GM12878 (cell line): ENCODE data around the gene OTUB2. TPM values are rescaled to one million over a fixed set of nuclear protein-coding genes. Genes with fewer than 3 reads are reported as not detected.

ENCODE experiments used
- ATAC-seq: fragments of 200-7000 bp; cut with Tn5 transposase; 3 replicates; pipeline ENCODE4 v1.9.1; 2020; ENCODE audit warnings: mild to moderate bottlenecking, moderate library complexity
- BruUV-seq: library from RNA; stranded (reverse); fragments of 400-500 nt; replicated peaks from 2 replicates; lab custom pipeline; 2021; lab: Mats Ljungman, UMichigan
- CTCF ChIA-PET: fragments of 300-600 bp; sonication (Branson Sonifier 250); formaldehyde crosslinking; extraction: SDS; loops from one replicate; lab custom pipeline; 2021; ENCODE audit warnings: inconsistent platforms; lab: Yijun Ruan, JAX
- POLR2A ChIA-PET: fragments of 350-600 bp; formaldehyde crosslinking; extraction: SDS; loops from one replicate; lab custom pipeline; 2021; ENCODE audit warnings: inconsistent platforms; lab: Charles Lee
- RAD21 ChIA-PET: fragments of 300-600 bp; sonication (Branson Sonifier 250); formaldehyde crosslinking; loops from one replicate; lab custom pipeline; 2023; ENCODE audit warnings: antibody characterized with exemption; ENCODE audit not compliant: unreplicated experiment; lab: Charles Lee
- SMC1A ChIA-PET: fragments of 300-600 bp; sonication (Branson Sonifier 250); formaldehyde crosslinking; loops from one replicate; lab custom pipeline; 2023; ENCODE audit not compliant: unreplicated experiment, uncharacterized antibody; lab: Charles Lee
- DNase-seq: peaks from one replicate; pipeline ENCODE4 v3.0.0-alpha.2; 2011; ENCODE audit warnings: low read depth, low spot score
- FAIRE-seq: peaks from 3 replicates; lab custom pipeline; 2011; peaks lifted over from hg19 to GRCh38; lab: Jason Lieb, UNC
- H2AFZ ChIP-seq: 2 replicates; pipeline ENCODE4 v1.6.0; 2011; ENCODE audit warnings: low read depth, low read length, control low read depth; ENCODE audit not compliant: control insufficient read depth
- H3K27ac ChIP-seq: 2 replicates; pipeline ENCODE4 v1.5.1; 2011; ENCODE audit warnings: control low read depth; ENCODE audit not compliant: control insufficient read depth, insufficient read depth
- H3K27me3 ChIP-seq, 2 experiments: replicated peaks in 1 of 2; 2 replicates each; pipeline versions ENCODE4 v1.6.0 to v1.6.1; 2011; ENCODE audit warnings: low read length in 1 of 2; ENCODE audit not compliant: control insufficient read depth in 2 of 2, insufficient read depth in 2 of 2
- H3K36me3 ChIP-seq, 2 experiments: 2 replicates each; pipeline ENCODE4 v1.5.1; 2011; ENCODE audit warnings: low read length in 1 of 2; ENCODE audit not compliant: control insufficient read depth in 2 of 2, insufficient read depth in 2 of 2
- H3K4me1 ChIP-seq: 2 replicates; pipeline ENCODE4 v1.6.1; 2011; ENCODE audit warnings: mild to moderate bottlenecking, low read length, moderate library complexity, mixed read lengths; ENCODE audit not compliant: control insufficient read depth, insufficient read depth
- H3K4me2 ChIP-seq: 2 replicates; pipeline ENCODE4 v1.6.0; 2011; ENCODE audit warnings: control low read depth; ENCODE audit not compliant: control insufficient read depth, insufficient read depth
- H3K4me3 ChIP-seq: fragments of 200-600 bp; sonication (generic); 2 replicates; pipeline ENCODE4 v1.5.1; 2016
- H3K79me2 ChIP-seq: 2 replicates; pipeline ENCODE4 v1.6.0; 2011; ENCODE audit warnings: low read length; ENCODE audit not compliant: control insufficient read depth, insufficient read depth
- H3K9ac ChIP-seq: 2 replicates; pipeline ENCODE4 v1.8.0; 2011; ENCODE audit warnings: low read length, control low read depth, mixed read lengths; ENCODE audit not compliant: control insufficient read depth, insufficient read depth
- H3K9me3 ChIP-seq: replicated peaks from 3 replicates; pipeline ENCODE4 v1.5.1; 2011; ENCODE audit warnings: mild to moderate bottlenecking, low read length; ENCODE audit not compliant: control insufficient read depth, insufficient read depth
- H4K20me1 ChIP-seq: 2 replicates; pipeline ENCODE4 v1.6.0; 2011; ENCODE audit not compliant: control insufficient read depth, insufficient read depth
- ETV6 ChIP-seq, 2 experiments: fragments of 450-650 bp in 1 of 2; IDR thresholded peaks in 1 of 2; conservative IDR thresholded peaks in 1 of 2; 2 replicates each; pipeline ENCODE4 v1.6.1; 2014; ENCODE audit warnings: antibody characterized with exemption in 1 of 2, borderline replicate concordance in 1 of 2, low read depth in 1 of 2, mild to moderate bottlenecking in 1 of 2, moderate library complexity in 1 of 2
- IRF3 ChIP-seq: fragments of 450-650 bp; IDR thresholded peaks from 2 replicates; pipeline ENCODE4 v1.6.1; 2014; ENCODE audit warnings: mild to moderate bottlenecking
- NR2F1 ChIP-seq: fragments of 450-650 bp; conservative IDR thresholded peaks from 2 replicates; pipeline ENCODE4 v1.6.1; 2017; ENCODE audit warnings: mild to moderate bottlenecking
- RBBP5 ChIP-seq: fragments of 200-600 bp; sonication (generic); conservative IDR thresholded peaks from 2 replicates; pipeline ENCODE4 v1.6.1; 2016
- TCF3 ChIP-seq: IDR thresholded peaks from 2 replicates; pipeline ENCODE4 v1.6.1; 2012; ENCODE audit warnings: low read depth, mild to moderate bottlenecking, low read length, borderline replicate concordance; ENCODE audit not compliant: insufficient read depth
- USF1 ChIP-seq: IDR thresholded peaks from 2 replicates; pipeline ENCODE4 v1.6.1; 2011; ENCODE audit warnings: borderline replicate concordance, low read depth, mild to moderate bottlenecking, moderate library complexity, mixed read lengths, low read length; ENCODE audit not compliant: insufficient read depth; ENCODE audit errors: extremely low read length
- ZNF217 ChIP-seq: fragments of 450-650 bp; IDR thresholded peaks from 2 replicates; pipeline ENCODE4 v1.6.1; 2017; ENCODE audit warnings: antibody characterized with exemption, mild to moderate bottlenecking
- ZNF687 ChIP-seq: fragments of 450-650 bp; IDR thresholded peaks from 2 replicates; pipeline ENCODE4 v1.6.1; 2017; ENCODE audit warnings: mild to moderate bottlenecking, moderate library complexity
- WGBS: methylation state at CpG from one replicate; pipeline ENCODE4 v1.1.6; 2016; ENCODE audit warnings: low lambda C conversion rate; ENCODE audit not compliant: insufficient replicate concordance, insufficient coverage; ENCODE audit errors: missing lambda C conversion rate; 5-methylcytosine and 5-hydroxymethylcytosine counted together
- in situ Hi-C: fragments of 300-500 bp; cut with MboI; formaldehyde crosslinking; loops from 9 replicates; pipeline ENCODE4 v1.14.3; 2018; ENCODE audit warnings: mixed read lengths
- intact Hi-C: fragments of 100-400 bp; cut with micrococcal nuclease; formaldehyde crosslinking; loops from one replicate; pipeline ENCODE4 v1.14.2; 2022; ENCODE audit not compliant: unreplicated experiment
- polyA plus RNA-seq, 11 experiments: library from polyadenylated mRNA; depleted of rRNA in 4 of 11; unstranded in 6 of 11; stranded (reverse) in 5 of 11; fragments of >200 nt; fragmentation: Nextera tagmentation in 4 of 11; fragmentation: Illumina TruSeq in 1 of 11; extraction: Ambion mirVana in 4 of 11; extraction: Trizol in 1 of 11; gene quantifications; 1 replicate in 1 of 11; 2 replicates in 10 of 11; pipeline versions ENCODE4 v1.2.1 to v1.2.3, GENCODE V29; 2011 to 2016; ENCODE audit warnings: inconsistent platforms in 2 of 11, missing spikeins in 2 of 11, low read depth in 1 of 11
- total RNA-seq, 4 experiments: library from RNA; depleted of rRNA in 3 of 4; stranded (reverse); fragments of >200 nt in 3 of 4; fragmentation: Illumina TruSeq in 1 of 4; extraction: Trizol in 1 of 4; gene quantifications; 2 replicates each; pipeline versions ENCODE4 v1.2.1 to v1.2.3, GENCODE V29; 2013 to 2021
- TF ChIP-seq, protein P1 (sequence below): IDR thresholded peaks from 2 replicates; pipeline ENCODE4 v1.6.1; 2012; ENCODE audit warnings: improper control_type of control experiment, low read depth, low read length; ENCODE audit not compliant: insufficient replicate concordance

Gene OTUB2
- total and polyA plus RNA-seq, 10 of the 15 experiments (the other 5 are each of a cell fraction or from before 2014, with no cell fraction given) = 0.05 to 0.82 (median 0.43) TPM

GRCh38 chr14:94021416-94022157 lies 4.6 kb upstream of the OTUB2 start:
- 52% methylated on average over 10 of the region's 10 CpGs for WGBS
- TF ChIP-seq NR2F1 (0 out of 2 replicates have a peak, but pooled peaks have one; percentile 30), RBBP5 (no peak), USF1 (no peak), ZNF217 (no peak), TCF3 (no peak), ETV6 (conservative IDR thresholded peaks at IDR 0.05 in 1 of 2, IDR thresholded peaks at IDR 0.05 in 1 of 2; ENCODE audit: borderline replicate concordance in 1 of 2, low read depth in 1 of 2) (no peak), IRF3 (no peak), ZNF687 (no peak)
- TF ChIP-seq, protein P1, sequence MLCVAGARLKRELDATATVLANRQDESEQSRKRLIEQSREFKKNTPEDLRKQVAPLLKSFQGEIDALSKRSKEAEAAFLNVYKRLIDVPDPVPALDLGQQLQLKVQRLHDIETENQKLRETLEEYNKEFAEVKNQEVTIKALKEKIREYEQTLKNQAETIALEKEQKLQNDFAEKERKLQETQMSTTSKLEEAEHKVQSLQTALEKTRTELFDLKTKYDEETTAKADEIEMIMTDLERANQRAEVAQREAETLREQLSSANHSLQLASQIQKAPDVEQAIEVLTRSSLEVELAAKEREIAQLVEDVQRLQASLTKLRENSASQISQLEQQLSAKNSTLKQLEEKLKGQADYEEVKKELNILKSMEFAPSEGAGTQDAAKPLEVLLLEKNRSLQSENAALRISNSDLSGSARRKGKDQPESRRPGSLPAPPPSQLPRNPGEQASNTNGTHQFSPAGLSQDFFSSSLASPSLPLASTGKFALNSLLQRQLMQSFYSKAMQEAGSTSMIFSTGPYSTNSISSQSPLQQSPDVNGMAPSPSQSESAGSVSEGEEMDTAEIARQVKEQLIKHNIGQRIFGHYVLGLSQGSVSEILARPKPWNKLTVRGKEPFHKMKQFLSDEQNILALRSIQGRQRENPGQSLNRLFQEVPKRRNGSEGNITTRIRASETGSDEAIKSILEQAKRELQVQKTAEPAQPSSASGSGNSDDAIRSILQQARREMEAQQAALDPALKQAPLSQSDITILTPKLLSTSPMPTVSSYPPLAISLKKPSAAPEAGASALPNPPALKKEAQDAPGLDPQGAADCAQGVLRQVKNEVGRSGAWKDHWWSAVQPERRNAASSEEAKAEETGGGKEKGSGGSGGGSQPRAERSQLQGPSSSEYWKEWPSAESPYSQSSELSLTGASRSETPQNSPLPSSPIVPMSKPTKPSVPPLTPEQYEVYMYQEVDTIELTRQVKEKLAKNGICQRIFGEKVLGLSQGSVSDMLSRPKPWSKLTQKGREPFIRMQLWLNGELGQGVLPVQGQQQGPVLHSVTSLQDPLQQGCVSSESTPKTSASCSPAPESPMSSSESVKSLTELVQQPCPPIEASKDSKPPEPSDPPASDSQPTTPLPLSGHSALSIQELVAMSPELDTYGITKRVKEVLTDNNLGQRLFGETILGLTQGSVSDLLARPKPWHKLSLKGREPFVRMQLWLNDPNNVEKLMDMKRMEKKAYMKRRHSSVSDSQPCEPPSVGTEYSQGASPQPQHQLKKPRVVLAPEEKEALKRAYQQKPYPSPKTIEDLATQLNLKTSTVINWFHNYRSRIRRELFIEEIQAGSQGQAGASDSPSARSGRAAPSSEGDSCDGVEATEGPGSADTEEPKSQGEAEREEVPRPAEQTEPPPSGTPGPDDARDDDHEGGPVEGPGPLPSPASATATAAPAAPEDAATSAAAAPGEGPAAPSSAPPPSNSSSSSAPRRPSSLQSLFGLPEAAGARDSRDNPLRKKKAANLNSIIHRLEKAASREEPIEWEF = no peak

More at GRCh38 chr14:94021416-94022157, 4.6 kb upstream of the OTUB2 start:
- DNase-seq = no peak
- ChIA-PET CTCF (interaction anchor here (0.8 to 6.8 kb wide), 7 partner anchors 15 to 115 kb away, joined by 3 to 34 read pairs (median 3); no protein-coding TSS in a partner anchor), RAD21 (interaction anchor here (2.0 kb wide), 1 partner anchor 82 kb away, joined by 7 read pairs; no protein-coding TSS in a partner anchor), SMC1A (interaction anchor here (0.5 to 1.8 kb wide), 5 partner anchors 11 to 159 kb away, joined by 3 to 6 read pairs (median 5); no protein-coding TSS in a partner anchor), POLR2A (interaction anchor here (0.5 to 0.7 kb wide), 2 partner anchors 19 to 110 kb away, joined by 3 to 6 read pairs; no protein-coding TSS in a partner anchor)
- no peaks in the 10 kb centered on the region for H3K9me3 ChIP-seq
- intact Hi-C loops (no loop called here), in situ Hi-C loops (no loop called here)
- H3K36me3 ChIP-seq = no peaks in the 10 kb centered on the region
- no peaks in the 10 kb centered on the region for H3K79me2 ChIP-seq
- H2AFZ ChIP-seq = no peak overlapping the region
- no peak overlapping the region for H3K9ac ChIP-seq
- FAIRE-seq = no peak
- H4K20me1 ChIP-seq = no peaks in the 10 kb centered on the region
- no TSS peak for BruUV-seq
- no peak overlapping the region for H3K27ac ChIP-seq
- H3K4me1 ChIP-seq = peaks cover 10% of the 10 kb centered on the region
- no peak for ATAC-seq
- H3K4me3 ChIP-seq = no peak overlapping the region
- H3K27me3 ChIP-seq = peaks cover 0 to under 1% of the 10 kb centered on the region in 2 experiments; a peak in 1 of 4 replicates
- H3K4me2 ChIP-seq = 0 out of 2 replicates have a peak overlapping the region, but pooled peaks have one; percentile 7
